ENCODE results near the gene HADH.

The HADH gene

GRCh38 chr4:108055787-108056186 lies 66.1 kb downstream of the HADH start:
- no peak overlapping the region for H2BK120ac ChIP-seq (ENCODE audit: insufficient read depth, low read length, poor library complexity)

GRCh38 chr4:108056418-108056817 lies 66.7 kb downstream of the HADH start:
- no peak overlapping the region for H3K14ac ChIP-seq (ENCODE audit: low read length)
- peaks cover 3 to 6% of the 10 kb centered on the region in 2 experiments for H3K36me3 ChIP-seq (ENCODE audit: control insufficient read depth in 1 of 2, insufficient read depth in 2 of 2, low read length in 2 of 2)
- H3K4me3 ChIP-seq (ENCODE audit: low read depth, low read length): no peak overlapping the region
- no peak overlapping the region for H2BK120ac ChIP-seq (ENCODE audit: insufficient read depth, low read length, poor library complexity)
- no peaks in the 10 kb centered on the region for H3K79me2 ChIP-seq (ENCODE audit: control insufficient read depth, insufficient read depth, low read length, poor library complexity)
- peaks cover 21% of the 10 kb centered on the region in 2 experiments for H3K4me1 ChIP-seq (ENCODE audit: control insufficient read depth in 1 of 2, insufficient read depth in 2 of 2, low read length in 2 of 2)
- H3K9ac ChIP-seq (ENCODE audit: low read length): no peak overlapping the region
- H4K8ac ChIP-seq (ENCODE audit: low read depth, low read length): no peak overlapping the region
- no peak overlapping the region for H3K4ac ChIP-seq (ENCODE audit: low read depth, low read length)
- peaks cover 9% of the 10 kb centered on the region for H3K79me1 ChIP-seq (ENCODE audit: low read length)
- H4K91ac ChIP-seq (ENCODE audit: low read depth, low read length): no peak overlapping the region
- no peak overlapping the region for H3K18ac ChIP-seq (ENCODE audit: low read length)
- no peak overlapping the region for H2BK5ac ChIP-seq (ENCODE audit: low read depth, low read length, poor library complexity)
- H3K27ac ChIP-seq (ENCODE audit: low read depth, low read length): no peak overlapping the region
- DNase-seq: no peak
- H2AK5ac ChIP-seq (ENCODE audit: low read length): no peak overlapping the region
- no peak overlapping the region for H2AFZ ChIP-seq (ENCODE audit: insufficient read depth, low read length, poor library complexity)
- H3K9me3 ChIP-seq (ENCODE audit: insufficient read depth, low read depth, low read length): no peaks in the 10 kb centered on the region
- H4K12ac ChIP-seq (ENCODE audit: low read depth, low read length): no peak overlapping the region
- no peak overlapping the region for H2BK12ac ChIP-seq (ENCODE audit: low read length)
- no peak overlapping the region for H3K23ac ChIP-seq (ENCODE audit: low read length)
- H3K27me3 ChIP-seq (ENCODE audit: insufficient read depth, low read length): no peaks in the 10 kb centered on the region
- WGBS (ENCODE audit: extremely low coverage, insufficient coverage, insufficient read length): no CpG with 5 or more reads among the region's 6 CpGs
- H3K4me2 ChIP-seq (ENCODE audit: low read length): no peak overlapping the region

More at GRCh38 chr4:108055787-108056186, 66.1 kb downstream of the HADH start:
- no peak for DNase-seq
- Histone ChIP-seq H3K4me3 (ENCODE audit: low read depth, low read length) (no peak overlapping the region), H3K23ac (ENCODE audit: low read length) (no peak overlapping the region), H3K4me1 (ENCODE audit: control insufficient read depth in 1 of 2, insufficient read depth in 2 of 2, low read length in 2 of 2) (peaks cover 18 to 21% of the 10 kb centered on the region in 2 experiments), H3K14ac (ENCODE audit: low read length) (no peak overlapping the region), H2AFZ (ENCODE audit: insufficient read depth, low read length, poor library complexity) (no peak overlapping the region), H3K9me3 (ENCODE audit: insufficient read depth, low read depth, low read length) (no peaks in the 10 kb centered on the region), H3K9ac (ENCODE audit: low read length) (no peak overlapping the region), H3K27me3 (ENCODE audit: insufficient read depth, low read length) (no peaks in the 10 kb centered on the region), H3K27ac (ENCODE audit: low read depth, low read length) (no peak overlapping the region), H2BK5ac (ENCODE audit: low read depth, low read length, poor library complexity) (no peak overlapping the region), H3K18ac (ENCODE audit: low read length) (no peak overlapping the region), H3K4me2 (ENCODE audit: low read length) (no peak overlapping the region), H4K91ac (ENCODE audit: low read depth, low read length) (no peak overlapping the region), H4K8ac (ENCODE audit: low read depth, low read length) (no peak overlapping the region), H2AK5ac (ENCODE audit: low read length) (no peak overlapping the region), H4K12ac (ENCODE audit: low read depth, low read length) (no peak overlapping the region), H3K4ac (ENCODE audit: low read depth, low read length) (no peak overlapping the region), H3K79me2 (ENCODE audit: control insufficient read depth, insufficient read depth, low read length, poor library complexity) (no peaks in the 10 kb centered on the region), H3K36me3 (ENCODE audit: control insufficient read depth in 1 of 2, insufficient read depth in 2 of 2, low read length in 2 of 2) (peaks cover 3 to 6% of the 10 kb centered on the region in 2 experiments), H2BK12ac (ENCODE audit: low read length) (no peak overlapping the region), H3K79me1 (ENCODE audit: low read length) (peaks cover 9% of the 10 kb centered on the region)
- no CpG with 5 or more reads among the region's 3 CpGs for WGBS (ENCODE audit: extremely low coverage, insufficient coverage, insufficient read length)

GRCh38 chr4:108058685-108059440 lies 69.2 kb downstream of the HADH start:
- peak; percentile 91 to 96 for DNase-seq
- peaks cover 17 to 18% of the 10 kb centered on the region in 2 experiments for H3K4me1 ChIP-seq (ENCODE audit: control insufficient read depth in 1 of 2, insufficient read depth in 2 of 2, low read length in 2 of 2)
- no peak overlapping the region for H4K12ac ChIP-seq (ENCODE audit: low read depth, low read length)
- peak overlapping the region; percentile 73 for H3K27ac ChIP-seq (ENCODE audit: low read depth, low read length)
- peak overlapping the region; percentile 94 for H2BK5ac ChIP-seq (ENCODE audit: low read depth, low read length, poor library complexity)
- no peak overlapping the region for H3K4me3 ChIP-seq (ENCODE audit: low read depth, low read length)
- H2AK5ac ChIP-seq (ENCODE audit: low read length): peak overlapping the region; percentile 87
- H3K4me2 ChIP-seq (ENCODE audit: low read length): no peak overlapping the region
- peak overlapping the region; percentile 77 for H3K14ac ChIP-seq (ENCODE audit: low read length)
- H3K79me1 ChIP-seq (ENCODE audit: low read length): peaks cover 9% of the 10 kb centered on the region
- H2BK12ac ChIP-seq (ENCODE audit: low read length): peak overlapping the region; percentile 98
- peak overlapping the region; percentile 74 for H4K8ac ChIP-seq (ENCODE audit: low read depth, low read length)
- no CpG with 5 or more reads among the region's 11 CpGs for WGBS (ENCODE audit: extremely low coverage, insufficient coverage, insufficient read length)
- H2BK120ac ChIP-seq (ENCODE audit: insufficient read depth, low read length, poor library complexity): peak overlapping the region; percentile 80
- H3K27me3 ChIP-seq (ENCODE audit: insufficient read depth, low read length): no peaks in the 10 kb centered on the region
- H3K79me2 ChIP-seq (ENCODE audit: control insufficient read depth, insufficient read depth, low read length, poor library complexity): no peaks in the 10 kb centered on the region
- H4K91ac ChIP-seq (ENCODE audit: low read depth, low read length): peak overlapping the region; percentile 88
- H3K36me3 ChIP-seq (ENCODE audit: control insufficient read depth in 1 of 2, insufficient read depth in 2 of 2, low read length in 2 of 2): peaks cover 0 to 5% of the 10 kb centered on the region in 2 experiments
- H3K9ac ChIP-seq (ENCODE audit: low read length): no peak overlapping the region
- no peak overlapping the region for H3K4ac ChIP-seq (ENCODE audit: low read depth, low read length)
- H3K23ac ChIP-seq (ENCODE audit: low read length): no peak overlapping the region
- H3K18ac ChIP-seq (ENCODE audit: low read length): no peak overlapping the region
- H2AFZ ChIP-seq (ENCODE audit: insufficient read depth, low read length, poor library complexity): no peak overlapping the region
- H3K9me3 ChIP-seq (ENCODE audit: insufficient read depth, low read depth, low read length): no peaks in the 10 kb centered on the region

- Histone ChIP-seq H3K79me1 (ENCODE audit: low read length) (peaks cover 9% of the 10 kb centered on the region), H3K27ac (ENCODE audit: low read depth, low read length) (no peak overlapping the region), H3K18ac (ENCODE audit: low read length) (no peak overlapping the region), H3K4me1 (ENCODE audit: control insufficient read depth in 1 of 2, insufficient read depth in 2 of 2, low read length in 2 of 2) (peaks cover 17 to 18% of the 10 kb centered on the region in 2 experiments), H3K9ac (ENCODE audit: low read length) (no peak overlapping the region), H2AK5ac (ENCODE audit: low read length) (no peak overlapping the region), H3K27me3 (ENCODE audit: insufficient read depth, low read length) (no peaks in the 10 kb centered on the region), H3K4me2 (ENCODE audit: low read length) (no peak overlapping the region), H3K14ac (ENCODE audit: low read length) (no peak overlapping the region), H3K23ac (ENCODE audit: low read length) (no peak overlapping the region), H3K4ac (ENCODE audit: low read depth, low read length) (no peak overlapping the region), H4K12ac (ENCODE audit: low read depth, low read length) (no peak overlapping the region), H2BK120ac (ENCODE audit: insufficient read depth, low read length, poor library complexity) (no peak overlapping the region), H4K91ac (ENCODE audit: low read depth, low read length) (peak overlapping the region; percentile 74), H3K36me3 (ENCODE audit: control insufficient read depth in 1 of 2, insufficient read depth in 2 of 2, low read length in 2 of 2) (no peaks in the 10 kb centered on the region), H2BK12ac (ENCODE audit: low read length) (peak overlapping the region; percentile 54), H3K79me2 (ENCODE audit: control insufficient read depth, insufficient read depth, low read length, poor library complexity) (no peaks in the 10 kb centered on the region), H2BK5ac (ENCODE audit: low read depth, low read length, poor library complexity) (peak overlapping the region; percentile 52), H4K8ac (ENCODE audit: low read depth, low read length) (no peak overlapping the region), H3K4me3 (ENCODE audit: low read depth, low read length) (no peak overlapping the region), H2AFZ (ENCODE audit: insufficient read depth, low read length, poor library complexity) (no peak overlapping the region), H3K9me3 (ENCODE audit: insufficient read depth, low read depth, low read length) (no peaks in the 10 kb centered on the region)
- WGBS (ENCODE audit: extremely low coverage, insufficient coverage, insufficient read length): no CpG with 5 or more reads among the region's 5 CpGs
- DNase-seq: no peak
Measured at GRCh38 chr4:108060164-108060563, 70.5 kb downstream of the HADH start.

All from trophoblast cell (in vitro differentiated cells and primary cell).